Measurements from ENCODE around the gene ETNPPL. TPM values are rescaled to one million over a fixed set of nuclear protein-coding genes. Genes with fewer than 3 reads are reported as not detected.

ETNPPL gene
- total RNA-seq, 2 experiments from 2014 or later = not detected

DNA sequence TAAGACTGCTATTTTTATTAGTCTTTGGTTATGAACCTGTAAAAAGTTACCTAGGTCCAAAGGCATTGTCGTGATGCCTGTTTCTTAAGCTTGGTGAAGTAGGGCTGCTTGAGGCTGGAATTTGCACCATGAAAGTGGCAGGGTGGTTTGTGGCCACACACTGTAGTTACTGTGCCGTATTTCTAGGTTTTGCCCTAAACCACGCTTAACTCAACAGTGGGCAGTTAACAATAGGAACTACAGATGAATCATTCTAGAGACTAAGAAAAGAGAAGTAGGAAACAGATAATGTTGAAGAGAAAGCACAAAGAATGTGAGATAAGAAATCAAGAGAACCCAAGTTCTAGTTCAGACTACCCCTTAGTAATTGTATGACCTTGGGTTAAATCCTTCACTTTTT, 11.5 kb downstream of the ETNPPL start:
- H3K4me3 Mint-ChIP-seq = no peak overlapping the region
- ChIA-PET CTCF (no interaction called here), POLR2A (no interaction called here)
- H3K27me3 Mint-ChIP-seq = peaks cover 5% of the 10 kb centered on the region
- H3K4me1 Mint-ChIP-seq = peaks cover 4% of the 10 kb centered on the region
- H3K36me3 Mint-ChIP-seq (ENCODE audit: low read depth) = no peaks in the 10 kb centered on the region
- no peaks in the 10 kb centered on the region for H3K9me3 Mint-ChIP-seq (ENCODE audit: low read depth)
- intact Hi-C loops (cut with DNase I, micrococcal nuclease) = no loop called here
- DNase-seq (no peak), ATAC-seq (no peak)
- H3K27ac Mint-ChIP-seq = no peak overlapping the region

DNA sequence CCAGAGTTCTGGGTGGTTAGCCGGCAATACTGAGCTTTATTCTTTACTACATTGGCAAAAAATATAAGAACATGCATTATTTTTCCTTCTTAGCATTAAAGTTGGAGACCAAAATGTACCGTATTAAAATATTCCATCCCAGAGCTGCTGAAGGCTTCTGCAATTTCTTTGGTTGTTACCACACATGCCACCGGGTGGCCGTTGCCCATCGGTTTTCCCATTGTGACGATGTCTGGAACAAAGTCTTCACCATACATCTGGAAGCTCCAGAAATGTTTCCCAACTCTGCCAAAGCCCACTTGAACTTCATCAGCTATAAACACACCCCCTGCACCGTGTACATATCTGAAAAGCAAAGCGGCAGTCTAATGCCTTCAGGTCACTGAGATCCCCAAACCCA, 13.7 kb downstream of the ETNPPL start:
- DNase-seq = no peak
- Mint-ChIP-seq H3K4me3 (no peak overlapping the region), H3K36me3 (ENCODE audit: low read depth) (no peaks in the 10 kb centered on the region), H3K27ac (no peak overlapping the region), H3K4me1 (peaks cover 7% of the 10 kb centered on the region), H3K27me3 (peaks cover 5% of the 10 kb centered on the region), H3K9me3 (ENCODE audit: low read depth) (no peaks in the 10 kb centered on the region)
- POLR2A ChIA-PET = no interaction called here
- CTCF ChIA-PET = interaction anchor here (1.0 to 1.2 kb wide), 2 partner anchors 12 to 16 kb away, joined by 3 read pairs; no protein-coding TSS in a partner anchor
- intact Hi-C loops (cut with DNase I, micrococcal nuclease) = no loop called here
- ATAC-seq = no peak

DNA sequence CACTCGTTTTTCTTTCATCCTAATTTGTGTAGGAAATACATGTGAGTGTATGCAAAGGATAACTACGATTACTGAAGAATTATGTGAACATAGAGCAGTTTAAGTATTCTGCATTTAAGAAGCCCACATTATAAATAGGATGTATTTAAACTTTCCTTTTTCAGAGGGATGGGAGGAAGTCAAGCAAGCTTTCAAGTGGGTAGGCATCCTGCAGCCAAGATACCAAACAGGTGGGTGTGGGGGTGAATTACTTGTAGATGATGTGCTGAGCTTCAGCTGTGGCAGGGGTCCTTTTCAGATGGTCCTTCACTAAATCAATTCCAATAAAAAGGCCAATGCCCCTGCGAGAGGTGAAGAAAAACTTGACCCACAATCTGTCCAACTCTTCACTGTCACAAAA, 16.3 kb downstream of the ETNPPL start:
- DNase-seq = no peak
- Mint-ChIP-seq H3K4me1 (peaks cover 7% of the 10 kb centered on the region), H3K27ac (no peak overlapping the region), H3K36me3 (ENCODE audit: low read depth) (no peaks in the 10 kb centered on the region), H3K27me3 (peaks cover 5% of the 10 kb centered on the region), H3K9me3 (ENCODE audit: low read depth) (no peaks in the 10 kb centered on the region), H3K4me3 (no peak overlapping the region)
- no peak for ATAC-seq
- CTCF ChIA-PET = no interaction called here
- POLR2A ChIA-PET = no interaction called here
- intact Hi-C loops (cut with DNase I, micrococcal nuclease) = no loop called here

DNA sequence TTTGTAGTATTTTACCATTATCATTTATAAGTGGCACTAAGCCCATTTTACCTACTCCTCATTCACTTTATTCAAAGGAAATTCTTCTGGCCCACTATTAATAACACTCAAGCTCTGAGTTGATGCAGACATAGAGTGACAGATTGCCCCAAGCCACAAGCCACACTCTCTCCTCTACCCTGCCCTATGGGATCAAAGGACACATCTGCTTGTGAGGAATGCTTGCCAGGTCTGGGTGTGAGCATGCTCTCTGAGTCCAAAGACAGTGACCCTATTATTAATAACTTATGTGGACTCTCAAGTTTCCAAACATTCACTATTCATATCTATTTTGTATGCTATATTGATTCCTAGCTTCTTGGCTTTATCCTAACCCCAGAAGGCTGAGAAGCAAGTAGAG, 18.5 kb downstream of the ETNPPL start:
- POLR2A ChIA-PET = no interaction called here
- intact Hi-C loops (cut with DNase I, micrococcal nuclease) = no loop called here
- no peak for ATAC-seq
- Mint-ChIP-seq H3K4me1 (peaks cover 7% of the 10 kb centered on the region), H3K27ac (no peak overlapping the region), H3K27me3 (no peaks in the 10 kb centered on the region), H3K4me3 (no peak overlapping the region), H3K36me3 (ENCODE audit: low read depth) (no peaks in the 10 kb centered on the region), H3K9me3 (ENCODE audit: low read depth) (no peaks in the 10 kb centered on the region)
- CTCF ChIA-PET = interaction anchor here (0.7 kb wide), 1 partner anchor 1609 kb away, joined by 4 read pairs; no protein-coding TSS in a partner anchor
- no peak for DNase-seq

DNA sequence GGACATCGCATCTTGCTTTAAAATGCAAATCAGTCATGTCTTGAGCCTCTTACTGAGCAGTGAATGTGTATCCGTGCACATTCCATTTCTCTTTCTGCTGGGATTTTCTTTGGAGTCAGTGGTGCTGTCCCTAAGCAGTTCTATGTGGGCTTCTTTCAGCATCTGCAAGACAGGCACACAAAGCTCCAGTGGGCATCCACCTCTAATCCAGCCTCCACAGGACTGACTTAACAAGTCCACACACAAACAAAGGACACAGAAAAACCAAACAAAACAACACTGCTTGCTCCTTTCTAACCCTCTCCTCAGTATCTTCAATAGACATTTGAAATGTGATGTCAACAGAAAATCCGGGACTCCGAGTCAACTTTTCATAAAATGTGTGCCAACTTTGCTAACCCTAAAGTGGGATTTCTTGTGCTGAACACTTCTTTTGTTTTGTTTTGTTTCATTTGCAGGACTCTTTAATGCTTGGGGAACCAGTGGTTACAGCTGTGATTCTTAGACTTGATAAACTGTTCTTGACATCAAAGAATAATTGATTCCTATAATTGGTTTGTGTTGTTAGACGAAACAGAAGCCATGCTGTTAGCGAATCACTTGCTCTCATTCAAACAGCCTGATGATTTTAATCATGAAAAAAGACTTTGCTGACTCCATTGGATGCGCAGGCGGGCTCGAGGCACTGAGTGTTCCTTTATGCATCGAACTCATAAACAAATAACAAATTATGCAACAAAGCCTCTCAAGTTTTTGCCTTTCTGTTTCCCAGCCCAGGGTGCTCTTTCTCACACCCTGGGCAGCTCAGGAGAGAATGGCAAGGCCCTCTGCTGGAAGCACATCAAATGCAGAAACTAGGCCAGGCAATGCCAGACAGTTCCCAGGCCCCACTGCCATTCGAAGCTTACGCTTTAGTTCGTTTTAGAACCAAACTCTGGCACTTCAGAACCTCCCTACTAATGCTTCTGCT, 20.1 kb downstream of the ETNPPL start:
- ChIA-PET CTCF (no interaction called here), POLR2A (no interaction called here)
- Mint-ChIP-seq H3K4me3 (no peak overlapping the region), H3K27ac (no peak overlapping the region), H3K36me3 (ENCODE audit: low read depth) (no peaks in the 10 kb centered on the region), H3K4me1 (peaks cover 7% of the 10 kb centered on the region), H3K9me3 (ENCODE audit: low read depth) (no peaks in the 10 kb centered on the region), H3K27me3 (no peaks in the 10 kb centered on the region)
- intact Hi-C loops (cut with DNase I, micrococcal nuclease) = no loop called here
- DNase-seq (no peak), ATAC-seq (no peak)

DNA sequence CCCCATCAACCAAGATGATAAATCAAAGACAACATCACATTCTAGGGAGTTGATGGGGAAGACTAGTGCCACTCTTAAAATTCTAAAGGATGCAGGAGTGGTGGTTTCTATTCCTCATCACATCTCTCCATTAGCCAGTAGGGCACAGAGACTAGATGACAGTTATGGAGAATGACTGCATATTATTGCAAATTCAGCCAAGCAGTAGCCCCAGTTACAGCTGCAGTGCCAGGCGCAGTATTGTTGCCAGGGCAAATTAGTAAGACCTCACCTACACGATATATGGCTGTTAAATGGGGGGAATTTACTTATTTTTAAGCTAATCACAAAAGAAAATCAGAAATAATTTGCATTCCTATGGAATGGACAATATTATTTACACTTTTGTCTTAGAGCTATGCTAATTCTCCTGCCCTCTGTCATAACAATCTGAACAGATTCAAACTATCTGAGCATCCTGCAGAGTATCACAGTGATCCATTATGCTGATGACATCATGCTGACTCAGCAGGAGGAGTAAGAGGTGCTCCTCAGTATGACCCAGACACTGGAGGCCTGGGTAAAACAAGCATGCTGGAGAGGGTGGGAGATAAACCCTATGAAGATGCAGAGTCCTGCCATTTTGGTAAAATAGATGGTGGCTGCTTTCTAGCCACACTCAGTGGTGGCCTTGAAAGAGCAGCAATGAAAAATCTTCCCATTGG, 24.7 kb downstream of the ETNPPL start:
- Mint-ChIP-seq H3K27me3 (no peaks in the 10 kb centered on the region), H3K27ac (no peak overlapping the region), H3K4me3 (no peak overlapping the region), H3K36me3 (ENCODE audit: low read depth) (no peaks in the 10 kb centered on the region), H3K9me3 (ENCODE audit: low read depth) (no peaks in the 10 kb centered on the region), H3K4me1 (no peaks in the 10 kb centered on the region)
- ChIA-PET CTCF (interaction anchor here (0.6 kb wide), 1 partner anchor 60 kb away, joined by 3 read pairs; no protein-coding TSS in a partner anchor), POLR2A (interaction anchor here (0.6 kb wide), 1 partner anchor 95 kb away, joined by 3 read pairs; no protein-coding TSS in a partner anchor)
- DNase-seq = no peak
- ATAC-seq = no peak
- intact Hi-C loops (cut with DNase I, micrococcal nuclease) = no loop called here

DNA sequence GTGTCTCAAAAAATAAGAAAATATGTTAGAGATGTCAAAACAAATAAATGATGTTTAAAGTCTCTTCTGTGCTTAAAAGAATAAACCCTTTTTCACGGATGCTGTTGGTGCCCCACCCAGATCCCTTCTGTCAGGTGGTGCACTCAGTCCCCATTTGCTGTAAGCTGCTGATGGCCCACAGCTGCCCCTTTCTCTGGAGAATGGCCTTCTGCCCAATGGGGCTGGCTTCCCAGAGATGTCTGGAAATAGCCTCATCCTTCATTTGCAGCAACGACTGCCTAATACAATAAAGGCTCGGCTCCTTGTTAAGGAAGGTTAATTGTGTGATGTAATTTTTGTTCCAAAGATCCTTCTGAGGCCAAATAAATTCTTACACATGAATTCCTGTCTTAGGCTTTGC, 31.8 kb downstream of the ETNPPL start:
- ATAC-seq (no peak), DNase-seq (no peak)
- intact Hi-C loops (cut with DNase I, micrococcal nuclease) = no loop called here
- Mint-ChIP-seq H3K4me1 (no peaks in the 10 kb centered on the region), H3K9me3 (ENCODE audit: low read depth) (peaks cover 5% of the 10 kb centered on the region), H3K36me3 (ENCODE audit: low read depth) (no peaks in the 10 kb centered on the region), H3K27me3 (no peaks in the 10 kb centered on the region), H3K27ac (no peak overlapping the region), H3K4me3 (no peak overlapping the region)
- ChIA-PET CTCF (no interaction called here), POLR2A (no interaction called here)

DNA sequence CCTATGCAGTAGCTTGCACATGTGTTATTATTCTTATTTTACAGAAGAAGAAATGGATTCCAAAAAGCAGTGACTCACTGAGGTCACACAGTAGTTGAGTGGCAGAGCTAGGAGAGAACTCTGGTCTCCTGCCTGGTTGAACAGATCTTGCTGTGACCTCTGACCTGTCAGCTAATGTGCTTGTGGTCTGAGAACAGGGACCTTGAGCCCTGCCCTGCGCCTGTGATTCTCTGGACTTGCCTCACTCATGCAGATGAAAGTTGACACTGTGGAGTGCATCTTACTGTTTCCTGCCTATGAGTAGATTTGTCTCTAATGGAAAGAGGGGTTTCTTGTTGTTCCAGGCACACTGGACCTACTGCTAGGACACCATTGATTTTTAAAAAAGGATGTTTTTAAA, 32.3 kb downstream of the ETNPPL start:
- ChIA-PET POLR2A (no interaction called here), CTCF (no interaction called here)
- Mint-ChIP-seq H3K4me1 (no peaks in the 10 kb centered on the region), H3K27me3 (no peaks in the 10 kb centered on the region), H3K27ac (no peak overlapping the region), H3K4me3 (no peak overlapping the region), H3K36me3 (ENCODE audit: low read depth) (no peaks in the 10 kb centered on the region), H3K9me3 (ENCODE audit: low read depth) (peaks cover 5% of the 10 kb centered on the region)
- intact Hi-C loops (cut with DNase I, micrococcal nuclease) = no loop called here
- ATAC-seq (no peak), DNase-seq (no peak)

DNA sequence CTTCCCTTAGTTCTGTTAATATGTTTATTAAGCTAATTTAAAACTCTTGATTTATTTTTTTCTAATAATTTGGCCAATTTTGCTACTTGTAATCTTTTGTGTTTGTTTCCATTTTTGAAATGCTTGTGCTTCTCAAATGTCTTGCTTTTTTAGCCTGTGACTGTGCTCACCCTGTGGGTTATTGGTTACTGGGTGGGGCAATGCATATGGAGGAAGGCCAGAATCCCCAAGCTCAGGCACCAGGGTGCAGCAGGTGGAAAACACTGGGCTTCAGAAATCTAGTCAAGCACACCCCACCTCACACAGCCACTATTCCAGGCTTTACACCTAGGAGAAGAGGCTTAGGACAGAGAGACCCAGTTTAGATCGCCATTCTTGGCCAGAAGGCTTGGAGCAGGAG, 33.1 kb downstream of the ETNPPL start:
- intact Hi-C loops (cut with DNase I, micrococcal nuclease) = no loop called here
- POLR2A ChIA-PET = no interaction called here

DNA sequence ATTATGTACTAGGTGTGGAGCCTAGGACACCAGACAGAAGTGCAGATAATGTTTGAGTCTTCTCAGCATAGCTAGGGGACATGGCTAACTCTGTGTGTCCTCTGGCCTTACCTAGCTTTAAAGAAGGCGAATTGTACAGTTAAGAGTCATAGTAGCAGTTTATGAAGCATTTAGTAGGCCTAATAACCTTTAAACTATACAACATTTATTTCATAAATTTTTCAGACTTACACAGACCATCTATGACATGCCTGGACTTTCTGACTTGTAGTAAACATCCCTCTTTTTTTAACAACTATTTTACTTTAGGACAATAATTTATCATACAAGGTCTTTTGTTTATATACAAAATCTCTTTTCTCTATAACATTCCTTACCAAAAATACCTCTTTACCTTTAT, 37.4 kb downstream of the ETNPPL start:
- CTCF ChIA-PET = no interaction called here
- Mint-ChIP-seq H3K27me3 (peaks cover 5% of the 10 kb centered on the region), H3K27ac (no peak overlapping the region)

More for the DNA sequence above, 33.1 kb downstream of the ETNPPL start:
- H3K4me3 Mint-ChIP-seq = no peak overlapping the region
- H3K4me1 Mint-ChIP-seq = no peaks in the 10 kb centered on the region
- H3K36me3 Mint-ChIP-seq (ENCODE audit: low read depth) = no peaks in the 10 kb centered on the region
- H3K9me3 Mint-ChIP-seq (ENCODE audit: low read depth) = peaks cover 5% of the 10 kb centered on the region
- CTCF ChIA-PET = interaction anchor here (0.6 kb wide), 1 partner anchor 1138 kb away, joined by 4 read pairs; no protein-coding TSS in a partner anchor
- H3K27me3 Mint-ChIP-seq = no peaks in the 10 kb centered on the region
- no peak for DNase-seq
- H3K27ac Mint-ChIP-seq = no peak overlapping the region
- ATAC-seq = no peak

DNA sequence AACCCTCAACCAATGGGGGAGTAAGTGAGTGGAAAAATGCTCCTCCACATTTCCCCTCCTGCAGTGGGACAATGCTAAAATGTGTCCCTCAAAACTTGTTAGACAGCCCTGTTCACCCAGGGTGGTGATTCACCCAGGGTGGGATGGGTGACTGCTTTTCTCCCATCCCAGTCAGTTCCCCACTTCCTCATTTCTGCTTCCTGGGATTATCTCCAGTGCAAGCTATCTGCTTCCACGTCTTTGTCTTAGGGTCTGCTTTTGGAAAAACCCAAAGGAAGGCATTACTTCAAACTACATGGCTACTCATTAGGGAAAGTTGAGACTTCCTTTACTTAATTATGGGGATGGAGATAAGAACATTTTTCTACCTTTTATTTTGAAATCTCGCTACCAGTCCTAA, 45.5 kb downstream of the ETNPPL start:
- DNase-seq = no peak
- intact Hi-C loops (cut with DNase I, micrococcal nuclease) = loop anchor here in 1 of 2 experiments (1.0 kb wide), 1 partner anchor 40 kb away; no protein-coding TSS in a partner anchor
- Mint-ChIP-seq H3K9me3 (ENCODE audit: low read depth) (no peaks in the 10 kb centered on the region), H3K36me3 (ENCODE audit: low read depth) (no peaks in the 10 kb centered on the region), H3K27ac (no peak overlapping the region), H3K4me1 (no peaks in the 10 kb centered on the region), H3K27me3 (peaks cover 1% of the 10 kb centered on the region), H3K4me3 (no peak overlapping the region)
- CTCF ChIA-PET = no interaction called here
- POLR2A ChIA-PET = no interaction called here
- ATAC-seq = no peak

More for the DNA sequence above, 37.4 kb downstream of the ETNPPL start:
- Mint-ChIP-seq H3K4me3 (no peak overlapping the region), H3K4me1 (no peaks in the 10 kb centered on the region), H3K36me3 (ENCODE audit: low read depth) (no peaks in the 10 kb centered on the region), H3K9me3 (ENCODE audit: low read depth) (peaks cover 7% of the 10 kb centered on the region)
- DNase-seq (no peak), ATAC-seq (no peak)
- POLR2A ChIA-PET = interaction anchor here (0.6 kb wide), 1 partner anchor 869 kb away, joined by 4 read pairs; no protein-coding TSS in a partner anchor
- intact Hi-C loops (cut with DNase I, micrococcal nuclease) = no loop called here

DNA sequence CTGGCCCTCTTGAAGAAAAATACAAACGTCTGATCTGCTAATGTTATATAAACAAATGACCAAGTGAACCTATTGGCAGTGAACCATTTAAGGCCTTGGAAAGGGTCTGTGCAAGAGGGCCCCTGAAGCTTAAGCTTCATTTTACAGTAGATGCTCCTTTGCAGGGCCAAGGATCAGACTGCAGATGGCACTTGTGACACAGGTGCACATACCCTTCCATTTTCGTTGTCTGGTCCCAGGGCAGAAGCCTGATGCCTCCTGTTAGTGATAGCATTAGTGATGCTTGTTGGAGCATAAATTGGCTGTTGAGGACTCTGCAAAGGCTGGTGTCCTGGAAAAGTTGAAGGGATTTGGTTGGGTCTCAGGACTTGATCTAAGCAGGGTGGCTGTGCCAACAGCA, 46.5 kb downstream of the ETNPPL start:
- POLR2A ChIA-PET = no interaction called here
- intact Hi-C loops (cut with DNase I, micrococcal nuclease) = no loop called here
- CTCF ChIA-PET = no interaction called here

More for the DNA sequence above, 46.5 kb downstream of the ETNPPL start:
- DNase-seq (no peak), ATAC-seq (no peak)
- no peak overlapping the region for H3K4me3 Mint-ChIP-seq
- no peaks in the 10 kb centered on the region for H3K9me3 Mint-ChIP-seq (ENCODE audit: low read depth)
- no peak overlapping the region for H3K27ac Mint-ChIP-seq
- no peaks in the 10 kb centered on the region for H3K27me3 Mint-ChIP-seq
- H3K4me1 Mint-ChIP-seq = no peaks in the 10 kb centered on the region
- no peaks in the 10 kb centered on the region for H3K36me3 Mint-ChIP-seq (ENCODE audit: low read depth)

Data from activated CD4-positive, alpha-beta T cell treated with anti-CD3 and anti-CD28 coated beads for 36 hours (primary cell).